ENCODE measurements around the gene PSEN1. TPM values are rescaled to one million over a fixed set of nuclear protein-coding genes. Genes with fewer than 3 reads are reported as not detected.

PSEN1 gene
- total RNA-seq (2013; cell fraction: nucleolus; rRNA removed) = 107 and 112 TPM in 2 replicates
- total RNA-seq (2014; rRNA removed) (21.5 and 27.2 TPM in 2 replicates), total RNA-seq (2014; rRNA removed; fragmentation: Illumina TruSeq; extraction: Trizol) (21.9 and 22.0 TPM in 2 replicates), total RNA-seq (2021) (27.5 and 28.3 TPM in 2 replicates), polyA plus RNA-seq (2011; rRNA removed) (17.9 and 19.2 TPM in 2 replicates), polyA plus RNA-seq (2014; fragmentation: Illumina TruSeq; extraction: Trizol) (32.3 and 37.3 TPM in 2 replicates), polyA plus RNA-seq (2014; fragmentation: Nextera tagmentation; extraction: Ambion mirVana) (10 to 100 TPM in 1 of 2 experiments, 1 to 10 TPM in 1; 8.9 to 10.1 TPM), polyA plus RNA-seq (2014; rRNA removed) (15.4 and 17.5 TPM in 2 replicates), polyA plus RNA-seq (2016; fragmentation: Nextera tagmentation; extraction: Ambion mirVana) (10 to 100 TPM; 28.7 to 31.5 TPM), polyA minus RNA-seq (2011; rRNA and poly(A)+ RNA removed) (45.2 and 48.2 TPM in 2 replicates), Bru-seq, nascent RNA (percentile 80 among the genes with signal in this experiment), BruChase-seq, experiment 1, labeled RNA remaining after a 6-hour chase (percentile 78 among the genes with signal in this experiment), BruChase-seq, experiment 2, labeled RNA remaining after a 2-hour chase (percentile 83 among the genes with signal in this experiment)
- polyA plus RNA-seq (2011; ENCODE audit: low read depth) = 27.8 TPM
- 11.1 and 24.9 TPM in 2 replicates for polyA plus RNA-seq (2011; cell fraction: cytosol; rRNA removed)
- polyA plus RNA-seq (2011; cell fraction: nucleus; rRNA removed) = 12.2 and 12.5 TPM in 2 replicates
- 19.6 and 20.5 TPM in 2 replicates for polyA plus RNA-seq (2012)
- 10.7 and 22.6 TPM in 2 replicates for polyA minus RNA-seq (2011; cell fraction: cytosol; rRNA and poly(A)+ RNA removed)
- 14.7 and 25.4 TPM in 2 replicates for polyA minus RNA-seq (2011; cell fraction: nucleus; rRNA and poly(A)+ RNA removed)
- long read RNA-seq, experiment 1, full-length matches to known transcripts = 15 of 22 reads
- long read RNA-seq, experiment 1, partial matches to known transcripts = 3 of 22 reads
- long read RNA-seq, experiment 1, other reads (novel, unspliced or antisense) = 4 of 22 reads
- long read RNA-seq, experiment 2, full-length matches to known transcripts = 96 of 149 reads
- long read RNA-seq, experiment 2, partial matches to known transcripts = 10 of 149 reads
- long read RNA-seq, experiment 2, other reads (novel, unspliced or antisense) = 43 of 149 reads

DNA sequence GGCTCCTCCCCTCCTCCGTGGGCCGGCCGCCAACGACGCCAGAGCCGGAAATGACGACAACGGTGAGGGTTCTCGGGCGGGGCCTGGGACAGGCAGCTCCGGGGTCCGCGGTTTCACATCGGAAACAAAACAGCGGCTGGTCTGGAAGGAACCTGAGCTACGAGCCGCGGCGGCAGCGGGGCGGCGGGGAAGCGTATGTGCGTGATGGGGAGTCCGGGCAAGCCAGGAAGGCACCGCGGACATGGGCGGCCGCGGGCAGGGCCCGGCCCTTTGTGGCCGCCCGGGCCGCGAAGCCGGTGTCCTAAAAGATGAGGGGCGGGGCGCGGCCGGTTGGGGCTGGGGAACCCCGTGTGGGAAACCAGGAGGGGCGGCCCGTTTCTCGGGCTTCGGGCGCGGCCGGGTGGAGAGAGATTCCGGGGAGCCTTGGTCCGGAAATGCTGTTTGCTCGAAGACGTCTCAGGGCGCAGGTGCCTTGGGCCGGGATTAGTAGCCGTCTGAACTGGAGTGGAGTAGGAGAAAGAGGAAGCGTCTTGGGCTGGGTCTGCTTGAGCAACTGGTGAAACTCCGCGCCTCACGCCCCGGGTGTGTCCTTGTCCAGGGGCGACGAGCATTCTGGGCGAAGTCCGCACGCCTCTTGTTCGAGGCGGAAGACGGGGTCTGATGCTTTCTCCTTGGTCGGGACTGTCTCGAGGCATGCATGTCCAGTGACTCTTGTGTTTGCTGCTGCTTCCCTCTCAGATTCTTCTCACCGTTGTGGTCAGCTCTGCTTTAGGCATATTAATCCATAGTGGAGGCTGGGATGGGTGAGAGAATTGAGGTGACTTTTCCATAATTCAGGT is at the start of gene PSEN1:
PSEN1 (plus strand) TSS at position 121 of the 839 bp plus-strand sequence. CDS start 11,513 bp downstream, outside the sequence.
- intact Hi-C loops (cut with micrococcal nuclease; ENCODE audit: unreplicated experiment) (loop anchor here (2.0 kb wide), 1 partner anchor 78 kb away; the partner anchor contains the start of gene RBM25), in situ Hi-C loops (cut with MboI) (no loop called here)
- peak; percentile 89 for TF ChIP-seq POLR2AphosphoS5 (IDR thresholded peaks at IDR 0.05; ENCODE audit: low read length)
- no peak for TF ChIP-seq KLF5 (IDR thresholded peaks at IDR 0.05; ENCODE audit: partially characterized antibody)
- no peak for TF ChIP-seq SIX5 (IDR thresholded peaks at IDR 0.05; ENCODE audit: low read depth, low read length, severe bottlenecking)
- no peak for TF ChIP-seq SREBF1 (IDR thresholded peaks at IDR 0.05; ENCODE audit: low read length)
- peak; percentile 24; the same call in 1 of the 2 replicates for TF ChIP-seq ZNF207 (IDR thresholded peaks at IDR 0.05; ENCODE audit: borderline replicate concordance)
- TF ChIP-seq BACH1 (IDR thresholded peaks at IDR 0.05; ENCODE audit: borderline replicate concordance) = peak; percentile 64; the same call in 1 of the 2 replicates
- TF ChIP-seq, protein P1, sequence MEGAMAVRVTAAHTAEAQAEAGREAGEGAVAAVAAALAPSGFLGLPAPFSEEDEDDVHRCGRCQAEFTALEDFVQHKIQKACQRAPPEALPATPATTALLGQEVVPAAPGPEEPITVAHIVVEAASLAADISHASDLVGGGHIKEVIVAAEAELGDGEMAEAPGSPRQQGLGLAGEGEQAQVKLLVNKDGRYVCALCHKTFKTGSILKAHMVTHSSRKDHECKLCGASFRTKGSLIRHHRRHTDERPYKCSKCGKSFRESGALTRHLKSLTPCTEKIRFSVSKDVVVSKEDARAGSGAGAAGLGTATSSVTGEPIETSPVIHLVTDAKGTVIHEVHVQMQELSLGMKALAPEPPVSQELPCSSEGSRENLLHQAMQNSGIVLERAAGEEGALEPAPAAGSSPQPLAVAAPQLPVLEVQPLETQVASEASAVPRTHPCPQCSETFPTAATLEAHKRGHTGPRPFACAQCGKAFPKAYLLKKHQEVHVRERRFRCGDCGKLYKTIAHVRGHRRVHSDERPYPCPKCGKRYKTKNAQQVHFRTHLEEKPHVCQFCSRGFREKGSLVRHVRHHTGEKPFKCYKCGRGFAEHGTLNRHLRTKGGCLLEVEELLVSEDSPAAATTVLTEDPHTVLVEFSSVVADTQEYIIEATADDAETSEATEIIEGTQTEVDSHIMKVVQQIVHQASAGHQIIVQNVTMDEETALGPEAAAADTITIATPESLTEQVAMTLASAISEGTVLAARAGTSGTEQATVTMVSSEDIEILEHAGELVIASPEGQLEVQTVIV (IDR thresholded peaks at IDR 0.05; ENCODE audit: borderline replicate concordance, partially characterized antibody) = no peak
- no peak for TF ChIP-seq NR2C2 (IDR thresholded peaks at IDR 0.05; ENCODE audit: borderline replicate concordance, control insufficient read depth, insufficient read length, low read depth)
- TF ChIP-seq, protein P2, sequence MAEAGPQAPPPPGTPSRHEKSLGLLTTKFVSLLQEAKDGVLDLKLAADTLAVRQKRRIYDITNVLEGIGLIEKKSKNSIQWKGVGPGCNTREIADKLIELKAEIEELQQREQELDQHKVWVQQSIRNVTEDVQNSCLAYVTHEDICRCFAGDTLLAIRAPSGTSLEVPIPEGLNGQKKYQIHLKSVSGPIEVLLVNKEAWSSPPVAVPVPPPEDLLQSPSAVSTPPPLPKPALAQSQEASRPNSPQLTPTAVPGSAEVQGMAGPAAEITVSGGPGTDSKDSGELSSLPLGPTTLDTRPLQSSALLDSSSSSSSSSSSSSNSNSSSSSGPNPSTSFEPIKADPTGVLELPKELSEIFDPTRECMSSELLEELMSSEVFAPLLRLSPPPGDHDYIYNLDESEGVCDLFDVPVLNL (IDR thresholded peaks at IDR 0.05; ENCODE audit: low read depth, low read length) = no peak; the same call in 1 of the 2 replicates
- TF ChIP-seq, protein P3, sequence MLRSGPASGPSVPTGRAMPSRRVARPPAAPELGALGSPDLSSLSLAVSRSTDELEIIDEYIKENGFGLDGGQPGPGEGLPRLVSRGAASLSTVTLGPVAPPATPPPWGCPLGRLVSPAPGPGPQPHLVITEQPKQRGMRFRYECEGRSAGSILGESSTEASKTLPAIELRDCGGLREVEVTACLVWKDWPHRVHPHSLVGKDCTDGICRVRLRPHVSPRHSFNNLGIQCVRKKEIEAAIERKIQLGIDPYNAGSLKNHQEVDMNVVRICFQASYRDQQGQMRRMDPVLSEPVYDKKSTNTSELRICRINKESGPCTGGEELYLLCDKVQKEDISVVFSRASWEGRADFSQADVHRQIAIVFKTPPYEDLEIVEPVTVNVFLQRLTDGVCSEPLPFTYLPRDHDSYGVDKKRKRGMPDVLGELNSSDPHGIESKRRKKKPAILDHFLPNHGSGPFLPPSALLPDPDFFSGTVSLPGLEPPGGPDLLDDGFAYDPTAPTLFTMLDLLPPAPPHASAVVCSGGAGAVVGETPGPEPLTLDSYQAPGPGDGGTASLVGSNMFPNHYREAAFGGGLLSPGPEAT (IDR thresholded peaks at IDR 0.05; ENCODE audit: low read depth) = 0 out of 2 replicates have a peak, but pooled peaks have one; percentile 14
- peak; percentile 89 for TF ChIP-seq NR2C1 (IDR thresholded peaks at IDR 0.05)
- 0 out of 2 replicates have a peak, but pooled peaks have one; percentile 64 for TF ChIP-seq STAT1 (conservative IDR thresholded peaks at IDR 0.05)

More for the DNA sequence above, at the start of gene PSEN1:
- ATAC-seq (peak; percentile 93), FAIRE-seq (peak; percentile 83), DNase-seq (ENCODE audit: low read depth, low spot score) (peak; percentile 79)
- H3K4me2 ChIP-seq (ENCODE audit: control insufficient read depth, insufficient read depth) = peak within 1 kb of the TSS; percentile 99
- RAD21 ChIA-PET (ENCODE audit: unreplicated experiment) = interaction anchor here (0.7 to 1.7 kb wide), 10 partner anchors 36 to 1955 kb away, joined by 3 to 8 read pairs (median 4); partner anchors contain the start of genes RBM25 and RIOX1
- H3K27me3 ChIP-seq (replicated peaks in 1 of 2; ENCODE audit: control insufficient read depth in 2 of 2, insufficient read depth in 2 of 2, low read length in 1 of 2) = no peaks in the 10 kb centered on the region
- H3K27ac ChIP-seq (ENCODE audit: control insufficient read depth, insufficient read depth) = peak within 1 kb of the TSS; percentile 94
- CTCF ChIA-PET = interaction anchor here (0.6 to 1.6 kb wide), 6 partner anchors 14 to 623 kb away, joined by 3 to 6 read pairs (median 3); a partner anchor contains a TSS
- H3K79me2 ChIP-seq (ENCODE audit: control insufficient read depth, insufficient read depth, low read length) = peaks cover 36% of the 10 kb centered on the region
- 0 out of 2 replicates have a peak, but pooled peaks cover 3% of the 10 kb centered on the region for H3K4me1 ChIP-seq (ENCODE audit: control insufficient read depth, insufficient read depth, low read length)
- H3K36me3 ChIP-seq (ENCODE audit: control insufficient read depth in 2 of 2, insufficient read depth in 2 of 2, low read length in 1 of 2) = no peaks in the 10 kb centered on the region
- 1% methylated on average over 53 of the region's 71 CpGs for WGBS (ENCODE audit: insufficient coverage, insufficient replicate concordance, low lambda C conversion rate, missing lambda C conversion rate)
- H3K9me3 ChIP-seq (replicated peaks; ENCODE audit: control insufficient read depth, insufficient read depth, low read length) = peaks cover 2% of the 10 kb centered on the region; the same call in 2 of the 3 replicates
- H4K20me1 ChIP-seq (ENCODE audit: control insufficient read depth, insufficient read depth) = no peaks in the 10 kb centered on the region
- no TSS peak for BruUV-seq (replicated peaks)
- H2AFZ ChIP-seq (ENCODE audit: control insufficient read depth, low read depth, low read length) = peak within 1 kb of the TSS; percentile 59
- POLR2A ChIA-PET = interaction anchor here (0.6 to 1.2 kb wide), 6 partner anchors 11 to 627 kb away, joined by 3 to 7 read pairs (median 4); no protein-coding TSS in a partner anchor
- peak within 1 kb of the TSS; percentile 95 for H3K4me3 ChIP-seq
- H3K9ac ChIP-seq (ENCODE audit: control insufficient read depth, insufficient read depth, low read length) = peak within 1 kb of the TSS; percentile 93
- SMC1A ChIA-PET (ENCODE audit: uncharacterized antibody, unreplicated experiment) = interaction anchor here (0.6 to 2.2 kb wide), 11 partner anchors 9 to 334 kb away, joined by 3 to 8 read pairs (median 3); no protein-coding TSS in a partner anchor

Measured in GM12878 (cell line).